A172 (cell line): ENCODE measurements around the gene SFR1. TPM values are rescaled to one million over a fixed set of nuclear protein-coding genes. Genes with fewer than 3 reads are reported as not detected.

Experiments used
- DNase-seq: peaks from one replicate; pipeline ENCODE4 v3.0.0-alpha.2; 2015; ENCODE audit warnings: low spot score
- total RNA-seq: library from RNA; depleted of rRNA; stranded (reverse); fragments of >200 nt; shearing (Covaris generic); gene quantifications from 2 replicates; pipeline ENCODE4 v1.2.3, GENCODE V29; 2014

SFR1 gene
- total RNA-seq, 1 experiment from 2014 or later, result 18.6 TPM

- no peak for DNase-seq
These were observed 17.0 kb upstream of the SFR1 start for GRCh38 chr10:104104926-104105325.

GRCh38 chr10:104109908-104110662, 11.9 kb upstream of the SFR1 start:
- DNase-seq, result peak; percentile 93

GRCh38 chr10:104113376-104113956, 8.5 kb upstream of the SFR1 start:
- no peak for DNase-seq

- peak; percentile 82 for DNase-seq
These were observed 4.1 kb upstream of the SFR1 start for GRCh38 chr10:104117839-104118323.

DNA sequence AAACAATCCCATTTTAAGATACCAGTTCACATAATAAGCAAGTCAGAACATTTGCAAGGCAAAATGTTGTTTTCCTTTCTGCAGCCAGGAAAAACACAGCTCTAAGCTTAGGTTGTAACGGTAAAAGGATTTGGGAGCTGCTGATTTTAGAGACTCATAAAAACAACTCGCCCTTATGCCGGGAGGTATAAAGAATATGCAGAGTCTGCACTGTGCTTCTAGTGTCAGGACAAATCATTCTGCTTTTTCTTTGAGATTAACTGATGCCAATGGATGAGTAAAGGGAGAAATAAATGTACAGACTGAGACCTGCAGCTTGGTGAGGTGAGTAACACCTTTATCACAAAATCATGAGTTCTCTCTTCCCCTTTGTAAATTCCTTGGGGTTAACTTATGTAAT, 2.0 kb upstream of the SFR1 start:
- DNase-seq, result no peak

- no peak for DNase-seq
These were observed 1.5 kb upstream of the SFR1 start for GRCh38 chr10:104120512-104120902.

GRCh38 chr10:104120903-104121484, 977 bp upstream of the SFR1 start:
- peak; percentile 94 for DNase-seq

DNA sequence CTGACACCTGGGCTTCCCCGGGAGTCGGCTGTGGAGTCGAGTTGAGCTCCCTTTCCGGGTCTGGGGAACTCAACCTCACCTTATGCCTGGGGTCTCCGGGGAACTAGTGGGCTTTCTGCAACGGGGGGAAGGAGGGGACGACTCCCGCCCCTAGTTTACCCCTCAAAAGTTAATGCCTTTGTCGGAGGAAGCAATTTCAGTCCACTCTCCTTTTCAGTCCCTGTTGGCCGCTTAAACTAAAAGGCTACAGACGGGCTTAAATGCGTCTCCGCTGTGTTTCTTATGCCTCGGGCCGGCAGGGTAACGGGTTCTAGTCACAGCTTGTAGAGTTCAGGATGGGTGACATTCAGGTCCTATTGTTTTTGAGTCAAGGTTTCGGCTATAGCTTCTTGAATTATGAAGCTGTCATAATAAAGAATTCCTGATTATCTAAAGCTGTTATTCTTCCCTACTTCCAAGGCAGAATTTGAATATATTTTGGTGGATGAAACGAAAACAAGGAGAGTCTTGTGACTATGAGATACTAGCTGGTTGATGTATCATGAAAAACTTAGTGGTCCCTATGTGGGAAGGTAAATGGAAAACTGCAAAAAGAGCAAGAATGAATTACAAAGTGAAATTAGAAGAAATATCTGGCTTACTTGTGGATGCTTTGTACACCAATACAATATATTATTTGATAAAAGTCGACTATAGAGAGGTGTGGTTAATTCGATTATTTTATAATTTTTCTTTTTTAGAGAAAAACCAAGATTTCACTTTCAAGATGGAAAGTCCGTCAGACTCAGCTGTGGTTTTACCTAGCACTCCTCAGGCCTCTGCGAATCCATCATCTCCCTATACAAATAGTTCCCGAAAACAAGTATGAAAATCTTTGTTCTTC, 495 bp downstream of the SFR1 start:
- no peak for DNase-seq

GRCh38 chr10:104123397-104123796, 1.4 kb downstream of the SFR1 start:
- DNase-seq, result no peak

DNA sequence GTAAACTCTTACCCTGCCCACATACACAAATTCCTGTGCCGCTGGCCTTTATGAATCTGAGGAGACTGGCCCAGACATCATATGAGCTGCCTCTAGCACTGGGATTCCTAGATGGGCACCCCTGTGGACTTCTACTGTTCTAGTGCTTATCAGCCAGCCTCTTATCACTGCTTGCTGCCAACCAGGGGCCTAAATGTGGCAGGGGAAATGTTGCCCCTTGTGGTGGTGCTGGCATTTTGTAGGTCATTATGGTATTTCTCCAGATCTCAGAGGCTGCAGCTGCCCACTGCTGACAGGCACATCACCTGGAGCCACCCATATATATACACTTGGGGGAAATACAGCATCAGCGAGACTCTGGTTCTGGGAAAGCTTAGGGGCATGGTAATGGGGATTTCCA, 5.4 kb downstream of the SFR1 start:
- DNase-seq, result peak; percentile 63

DNA sequence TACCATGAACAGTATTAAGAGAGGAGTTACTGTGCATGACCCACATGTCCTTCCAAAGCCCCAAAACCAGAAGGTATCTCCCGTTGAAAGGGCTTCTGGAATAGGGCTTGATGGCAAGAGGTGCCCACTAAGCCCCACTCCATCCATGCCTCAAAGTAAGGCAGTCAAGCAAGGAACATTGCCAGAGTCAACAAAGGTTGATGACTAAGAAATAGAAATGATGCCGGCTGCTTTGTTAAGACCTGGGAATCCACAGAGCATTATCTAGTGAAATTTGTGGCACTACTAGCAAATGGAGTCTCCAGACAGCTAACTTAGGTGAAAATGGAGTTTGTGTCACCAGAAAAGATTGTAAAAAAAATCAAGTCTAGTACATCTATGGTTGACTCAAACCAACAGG, 6.2 kb downstream of the SFR1 start:
- peak; percentile 61 for DNase-seq

DNA sequence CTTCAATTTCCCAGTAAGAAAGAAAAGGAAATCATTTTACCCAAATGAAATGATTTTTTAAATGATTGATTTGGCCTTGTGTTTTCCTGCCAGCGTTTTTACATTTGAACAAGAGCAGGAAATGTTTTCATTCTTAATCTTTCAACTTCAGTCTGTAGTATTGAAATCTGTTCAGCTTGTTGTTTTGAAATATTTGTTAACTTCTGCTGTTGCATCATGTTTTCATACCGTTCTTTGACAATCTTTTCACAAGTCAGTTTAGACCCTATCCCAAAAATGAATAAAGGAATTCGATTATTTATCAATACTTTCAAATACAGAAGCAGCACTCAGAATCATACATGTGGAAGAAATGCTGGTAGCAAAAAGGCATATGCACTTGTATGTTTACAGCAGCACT, 8.1 kb downstream of the SFR1 start:
- DNase-seq, result no peak

- no peak for DNase-seq
These were observed 16.2 kb downstream of the SFR1 start for GRCh38 chr10:104138131-104138530.

DNA sequence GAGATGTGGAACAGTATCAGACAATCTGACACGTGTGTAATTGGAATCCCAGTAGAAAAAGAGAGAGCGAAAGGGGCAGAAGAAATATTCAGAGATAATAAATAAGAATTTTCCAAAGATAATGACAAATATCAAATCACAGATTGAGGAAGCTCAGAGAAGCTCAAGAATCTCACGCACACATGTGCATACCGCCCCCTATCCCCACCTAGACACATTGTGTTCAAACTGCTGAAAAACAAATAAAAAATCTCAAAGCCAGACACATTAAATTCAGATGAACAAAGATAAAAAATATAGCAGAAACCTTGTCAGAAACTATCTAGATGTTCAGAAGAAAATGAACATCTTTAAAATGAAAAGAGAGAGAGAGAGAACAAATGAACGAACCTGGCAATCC, 17.2 kb downstream of the SFR1 start:
- no peak for DNase-seq

GRCh38 chr10:104142081-104142480, 20.1 kb downstream of the SFR1 start:
- no peak for DNase-seq

GRCh38 chr10:104143829-104144228, 21.9 kb downstream of the SFR1 start:
- no peak for DNase-seq

DNA sequence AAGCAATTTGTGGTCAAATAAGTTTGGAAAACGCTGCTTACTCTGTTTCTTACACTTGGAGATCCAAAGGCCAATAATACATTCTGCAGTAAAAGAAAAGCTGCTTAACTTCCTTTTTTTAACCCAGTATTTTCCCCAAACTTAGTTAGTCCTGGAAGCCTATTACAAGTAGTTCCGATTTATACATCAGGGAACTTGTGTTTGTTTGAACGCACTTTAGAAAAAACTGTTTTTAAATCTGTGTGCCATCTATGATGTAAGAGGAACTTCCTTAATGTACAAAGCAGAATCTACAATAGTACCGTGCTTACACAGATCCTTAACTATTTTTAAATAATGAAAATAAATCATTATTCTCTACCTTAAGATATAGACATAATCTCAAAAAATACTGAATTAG, 23.0 kb downstream of the SFR1 start:
- no peak for DNase-seq

- no peak for DNase-seq
These were observed 24.9 kb downstream of the SFR1 start for GRCh38 chr10:104146882-104147281.

DNA sequence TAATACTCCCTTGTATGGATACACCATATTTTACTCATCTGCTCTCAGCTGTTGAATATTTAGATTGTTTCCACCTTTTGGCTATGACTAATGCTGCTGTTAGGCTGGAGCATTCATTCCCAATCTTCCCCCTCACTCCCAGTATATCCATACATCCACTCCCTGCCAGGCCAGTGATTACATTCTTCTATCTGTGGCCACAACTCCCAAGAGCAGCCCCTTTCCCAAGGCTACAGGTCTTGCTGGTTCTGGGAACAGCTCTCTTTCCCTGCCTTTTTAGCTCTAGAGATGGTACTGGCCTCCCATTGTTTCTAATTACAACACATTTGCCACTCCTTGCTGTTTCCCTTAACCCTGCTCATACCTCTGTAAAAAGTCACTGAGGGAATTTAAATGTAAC, 28.2 kb downstream of the SFR1 start:
- DNase-seq, result no peak

DNA sequence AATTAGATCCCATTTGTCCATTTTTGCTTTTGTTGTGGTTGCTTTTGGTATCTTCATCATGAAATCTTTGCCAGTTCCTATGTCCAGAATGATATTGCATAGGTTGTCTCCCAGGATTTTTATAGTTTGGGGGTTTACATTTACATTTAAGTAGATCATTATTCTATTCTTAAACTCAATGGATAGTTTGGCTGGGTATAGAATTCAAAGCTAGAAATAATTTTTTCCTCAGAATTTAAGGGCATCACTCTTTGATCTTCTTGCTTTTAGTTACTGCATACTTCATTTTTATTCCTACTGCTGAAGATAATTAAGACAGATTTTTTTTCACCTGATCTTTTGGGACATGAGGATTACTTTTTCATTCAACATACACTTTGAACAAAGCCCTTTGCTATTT, 29.8 kb downstream of the SFR1 start:
- DNase-seq, result no peak

GRCh38 chr10:104155591-104155990, 33.6 kb downstream of the SFR1 start:
- no peak for DNase-seq

DNA sequence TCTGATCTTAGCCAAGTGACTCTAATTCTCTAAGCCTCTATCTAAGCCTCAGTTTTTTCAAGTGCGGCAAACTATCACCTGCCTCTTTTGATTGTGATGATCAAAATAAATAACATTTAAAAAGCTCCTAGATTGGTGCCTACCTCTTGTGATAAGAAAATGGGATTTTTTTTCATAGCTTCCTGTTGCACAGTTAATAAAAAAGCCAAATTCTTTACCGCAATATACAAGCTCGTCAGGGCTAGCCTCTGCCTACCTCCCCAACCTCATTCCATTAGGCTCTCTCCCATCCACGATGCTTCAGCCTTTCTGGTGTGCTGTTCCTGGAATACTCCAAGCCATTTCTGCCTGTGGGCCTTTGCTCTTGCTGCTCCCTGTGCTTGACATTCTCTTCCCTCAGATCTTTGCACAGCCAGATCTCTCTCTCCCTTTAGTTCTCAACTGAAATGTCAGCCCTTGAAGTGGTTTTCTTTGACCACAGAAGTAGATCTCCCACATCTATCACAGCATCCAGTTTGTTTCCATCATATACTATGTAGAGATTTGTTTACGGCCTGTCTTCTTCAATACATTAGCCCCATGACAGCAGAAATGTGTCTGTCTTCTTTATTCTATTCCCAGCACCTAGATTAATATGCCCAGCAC, 48.8 kb downstream of the SFR1 start:
- DNase-seq, result no peak
